Measurements from ENCODE around the gene CMIP.

Gene CMIP

GRCh38 chr16:81645925-81646324 lies 201.3 kb downstream of the CMIP start:
- no peak for DNase-seq

GRCh38 chr16:81646561-81646960 lies 202.0 kb downstream of the CMIP start:
- DNase-seq, result no peak

- DNase-seq, result no peak
Measured at GRCh38 chr16:81647527-81647926, 202.9 kb downstream of the CMIP start.

GRCh38 chr16:81649561-81650184 lies 205.1 kb downstream of the CMIP start:
- DNase-seq, result no peak

GRCh38 chr16:81650281-81650680 lies 205.7 kb downstream of the CMIP start:
- DNase-seq, result no peak

- no peak for DNase-seq
Measured at GRCh38 chr16:81650982-81651562, 206.5 kb downstream of the CMIP start.

- DNase-seq, result no peak
Measured at GRCh38 chr16:81651758-81652718, 207.4 kb downstream of the CMIP start.

- no peak for DNase-seq
Measured at GRCh38 chr16:81652798-81653505, 208.3 kb downstream of the CMIP start.

GRCh38 chr16:81654346-81654745 lies 209.7 kb downstream of the CMIP start:
- DNase-seq, result no peak

GRCh38 chr16:81655469-81656162 lies 211.0 kb downstream of the CMIP start:
- no peak for DNase-seq

- no peak for DNase-seq
Measured at GRCh38 chr16:81657224-81657623, 212.6 kb downstream of the CMIP start.

- DNase-seq, result no peak
Measured at GRCh38 chr16:81657781-81658180, 213.2 kb downstream of the CMIP start.

GRCh38 chr16:81658373-81658772 lies 213.8 kb downstream of the CMIP start:
- no peak for DNase-seq

- DNase-seq, result no peak
Measured at GRCh38 chr16:81659249-81659648, 214.6 kb downstream of the CMIP start.

- no peak for DNase-seq
Measured at GRCh38 chr16:81661082-81661481, 216.5 kb downstream of the CMIP start.

GRCh38 chr16:81664153-81664552 lies 219.5 kb downstream of the CMIP start:
- DNase-seq, result no peak

- DNase-seq, result no peak
Measured at GRCh38 chr16:81665588-81665987, 221.0 kb downstream of the CMIP start.

- no peak for DNase-seq
Measured at GRCh38 chr16:81666113-81666512, 221.5 kb downstream of the CMIP start.

- no peak for DNase-seq
Measured at GRCh38 chr16:81668243-81669097, 223.9 kb downstream of the CMIP start.

GRCh38 chr16:81669473-81670350 lies 225.1 kb downstream of the CMIP start:
- no peak for DNase-seq
